Spleen (tissue), 11 donors: Measurements from ENCODE around the gene GRIN3A. TPM values are rescaled to one million over a fixed set of nuclear protein-coding genes. Genes with fewer than 3 reads are reported as not detected.
"Not testable (repeated sequence)": the region's sequence is repeated elsewhere in the genome, so short reads cannot be mapped to it uniquely, and the experiment has no call there.

Experiments used
- DNase-seq: peaks from one replicate; pipeline ENCODE4 v3.0.0-alpha.2; 2020
- H3K27ac ChIP-seq, 8 donors: fragments of 200-600 bp; sonication (generic) in 7 of 8; 1 replicate in 4 of 8; 2 replicates in 4 of 8; pipeline versions ENCODE4 v1.5.0 to v1.8.0; 2016 to 2021; ENCODE audit warnings: inconsistent platforms in 4 of 8, mild to moderate bottlenecking in 4 of 8, moderate library complexity in 1 of 8
- H3K27me3 ChIP-seq, 7 donors: fragments of 200-600 bp; sonication (generic) in 6 of 7; replicated peaks in 1 of 7; 1 replicate in 4 of 7; 2 replicates in 3 of 7; pipeline versions ENCODE4 v1.5.0 to v1.8.0; 2016 to 2021; ENCODE audit warnings: inconsistent platforms in 3 of 7, mild to moderate bottlenecking in 1 of 7
- H3K36me3 ChIP-seq, 6 donors: fragments of 200-600 bp; sonication (generic) in 5 of 6; 1 replicate in 4 of 6; 2 replicates in 2 of 6; pipeline versions ENCODE4 v1.5.0 to v1.8.0; 2016 to 2021; ENCODE audit warnings: inconsistent platforms in 2 of 6
- H3K4me1 ChIP-seq, 6 donors: fragments of 200-600 bp; sonication (generic) in 5 of 6; 1 replicate in 3 of 6; 2 replicates in 3 of 6; pipeline versions ENCODE4 v1.5.0 to v1.8.0; 2016 to 2021; ENCODE audit warnings: inconsistent platforms in 3 of 6
- H3K4me3 ChIP-seq, 8 donors: fragments of 200-600 bp; sonication (generic) in 7 of 8; 1 replicate in 4 of 8; 2 replicates in 4 of 8; pipeline versions ENCODE4 v1.5.0 to v1.8.0; 2016 to 2021; ENCODE audit warnings: inconsistent platforms in 4 of 8, mild to moderate bottlenecking in 4 of 8, moderate library complexity in 2 of 8
- H3K9me3 ChIP-seq, 8 donors: fragments of 200-600 bp; sonication (generic) in 7 of 8; 1 replicate in 4 of 8; 2 replicates in 4 of 8; pipeline versions ENCODE4 v1.5.0 to v1.8.0; 2016 to 2021; ENCODE audit warnings: inconsistent platforms in 4 of 8
- CTCF ChIP-seq, 11 experiments: fragments of 200-600 bp in 7 of 11; fragments of 450-650 bp in 4 of 11; sonication (generic) in 4 of 11; IDR thresholded peaks in 8 of 11; conservative IDR thresholded peaks in 3 of 11; 1 replicate in 7 of 11; 2 replicates in 4 of 11; pipeline versions ENCODE4 v1.4.0 to v1.8.0; 2016 to 2021; ENCODE audit warnings: antibody characterized with exemption in 11 of 11, inconsistent platforms in 4 of 11, mild to moderate bottlenecking in 1 of 11
- POLR2A ChIP-seq, 3 donors: fragments of 450-650 bp; IDR thresholded peaks; one replicate each; pipeline ENCODE4 v1.5.1; 2017; ENCODE audit warnings: antibody characterized with exemption in 3 of 3, mild to moderate bottlenecking in 1 of 3
- POLR2AphosphoS5 ChIP-seq, 3 donors: sonication (generic); formaldehyde crosslinking; IDR thresholded peaks; one replicate each; pipeline ENCODE4 v1.5.1; 2017; ENCODE audit warnings: antibody characterized with exemption in 3 of 3
- WGBS, 5 donors: extraction: QIAGEN DNeasy Blood & Tissue Kit in 3 of 5; methylation state at CpG; one replicate each; pipeline versions ENCODE4 v1.1.5 to v1.1.7; 2013 to 2018; 5-methylcytosine and 5-hydroxymethylcytosine counted together
- intact Hi-C: fragments of 100-400 bp; cut with DNase I; formaldehyde crosslinking; loops from one replicate; pipeline ENCODE4 v1.15.0; 2023; ENCODE audit warnings: low total_unique reads
- polyA plus RNA-seq, 3 donors: library from polyadenylated mRNA; stranded (reverse); fragments of 200-250 nt; gene quantifications; one replicate each; pipeline ENCODE4 v1.2.1, GENCODE V29; 2013
- total RNA-seq, 7 donors: library from RNA; depleted of rRNA in 3 of 7; stranded (reverse); fragments of >200 nt in 3 of 7; fragmentation: NEBNext Ultra II Directional in 4 of 7; extraction: Animal tissue kit (Norgen Biotek cat#: 25700) in 4 of 7; gene quantifications; one replicate each; pipeline versions ENCODE4 v1.1.0 to v1.2.1, GENCODE V29; 2016 to 2021
- donor health status: healthy with polysubstance abuse.
- donor health status: DM: no; HTN: no; CAD: no; lungs with moderate emphysema.
- donor health status: DM: no; HTN: no; CAD: no.
- donor health status: Bipolar disorder and iron deficiency.
- donor health status: healthy.
- donor health status: DM: no; HTN: no; CAD: no.
- donor health status: DM: yes; HTN: yes; CAD: no.

Gene GRIN3A
- total and polyA plus RNA-seq, 10 donors, result 0.07 to 1.6 (median 0.75) TPM

GRCh38 chr9:101727612-101728524 lies 10.6 kb downstream of the GRIN3A start:
- Histone ChIP-seq H3K27me3 (peaks cover 0 to 6% (median 0%) of the 10 kb centered on the region in 7 donors), H3K4me1 (no peaks in the 10 kb centered on the region), H3K27ac (no peak overlapping the region), H3K4me3 (no peak overlapping the region), H3K36me3 (no peaks in the 10 kb centered on the region), H3K9me3 (no peaks in the 10 kb centered on the region)
- TF ChIP-seq CTCF (IDR thresholded peaks at IDR 0.05 in 8 of 11, conservative IDR thresholded peaks at IDR 0.05 in 3 of 11), result peak in 6 of 11 experiments; percentile 21 to 46 (median 34)
- no peak for TF ChIP-seq POLR2A (IDR thresholded peaks at IDR 0.05)
- no peak for DNase-seq
- WGBS, 5 donors, result 41 to 46% (median 44%) methylated on average over 4 of the region's 4 CpGs
- intact Hi-C loops, result no loop called here

- H3K9me3 ChIP-seq, H3K4me3 ChIP-seq, H3K27ac ChIP-seq, H3K4me1 ChIP-seq, H3K36me3 ChIP-seq, H3K27me3 ChIP-seq, DNase-seq, intact Hi-C loops: not testable (repeated sequence)
- WGBS, 5 donors, result 91 to 96% (median 94%) methylated on average over 5 to 30 of the region's 30 CpGs
Observed at GRCh38 chr9:101724271-101724670, 14.2 kb downstream of the GRIN3A start.

GRCh38 chr9:101718192-101718591 lies 20.3 kb downstream of the GRIN3A start:
- DNase-seq, result no peak
- TF ChIP-seq CTCF (IDR thresholded peaks at IDR 0.05 in 8 of 11, conservative IDR thresholded peaks at IDR 0.05 in 3 of 11), result no peak
- no peak for TF ChIP-seq POLR2A (IDR thresholded peaks at IDR 0.05)
- no peak for TF ChIP-seq POLR2AphosphoS5 (IDR thresholded peaks at IDR 0.05)
- intact Hi-C loops, result no loop called here
- Histone ChIP-seq H3K4me3 (no peak overlapping the region), H3K9me3 (no peaks in the 10 kb centered on the region), H3K27ac (no peak overlapping the region), H3K36me3 (no peaks in the 10 kb centered on the region), H3K4me1 (no peaks in the 10 kb centered on the region), H3K27me3 (peaks cover 0 to 3% (median 0%) of the 10 kb centered on the region in 7 donors)
- WGBS, 5 donors, result 49 to 91% (median 62%) methylated on average over 2 of the region's 2 CpGs

- Histone ChIP-seq H3K27me3 (peaks cover 0 to 3% (median 0%) of the 10 kb centered on the region in 7 donors), H3K36me3 (no peaks in the 10 kb centered on the region), H3K4me3 (no peak overlapping the region), H3K27ac (no peak overlapping the region), H3K4me1 (no peaks in the 10 kb centered on the region), H3K9me3 (no peaks in the 10 kb centered on the region)
- DNase-seq, result no peak
- TF ChIP-seq CTCF (IDR thresholded peaks at IDR 0.05 in 8 of 11, conservative IDR thresholded peaks at IDR 0.05 in 3 of 11), result no peak
- TF ChIP-seq POLR2AphosphoS5 (IDR thresholded peaks at IDR 0.05), result peak in 1 of 3 donors; percentile 26
- 48 to 70% (median 63%) methylated on average over 2 of the region's 2 CpGs for WGBS, 5 donors
- intact Hi-C loops, result no loop called here
Observed at GRCh38 chr9:101716629-101717028, 21.8 kb downstream of the GRIN3A start.
